HepG2 (cell line): Measurements from ENCODE around the gene MEGF11. TPM values are rescaled to one million over a fixed set of nuclear protein-coding genes. Genes with fewer than 3 reads are reported as not detected.

Experiments used
- ATAC-seq: fragments of 200-7000 bp; cut with Tn5 transposase; 3 replicates; pipeline ENCODE4 v1.9.1; 2020; ENCODE audit warnings: mild to moderate bottlenecking, moderate library complexity
- BruUV-seq: library from RNA; stranded (reverse); fragments of 400-500 nt; replicated peaks from 2 replicates; lab custom pipeline; 2021; lab: Mats Ljungman, UMichigan
- CTCF ChIA-PET: fragments of 300-600 bp; formaldehyde crosslinking; extraction: SDS; loops from one replicate; lab custom pipeline; 2021; ENCODE audit warnings: low total read pairs, inconsistent platforms, low intra/inter-chr PET ratio; lab: Yijun Ruan, JAX
- POLR2A ChIA-PET: fragments of 350-600 bp; sonication (Branson Sonifier 250); formaldehyde crosslinking; loops from one replicate; lab custom pipeline; 2020; ENCODE audit warnings: antibody characterized with exemption, inconsistent platforms; lab: Yijun Ruan, JAX
- DNase-seq: peaks from one replicate; pipeline ENCODE4 v3.0.0-alpha.2; 2015; ENCODE audit warnings: low spot score
- FAIRE-seq: peaks from 3 replicates; lab custom pipeline; 2011; peaks lifted over from hg19 to GRCh38; lab: Jason Lieb, UNC
- H2AFZ ChIP-seq: one replicate; pipeline ENCODE4 v1.6.1; 2011; ENCODE audit warnings: low read length, inconsistent platforms
- H3K27ac ChIP-seq: fragments of 300-600 bp; 3 replicates; pipeline ENCODE4 v1.8.0; 2011; ENCODE audit warnings: mixed run types, mild to moderate bottlenecking, mixed read lengths, low read length, inconsistent platforms; ENCODE audit not compliant: insufficient read depth; ENCODE audit errors: extremely low read length
- H3K27me3 ChIP-seq, 2 experiments: fragments of 200-600 bp in 1 of 2; 2 replicates in 1 of 2; 3 replicates in 1 of 2; pipeline versions ENCODE4 v1.6.0 to v1.8.0; 2011; ENCODE audit warnings: low read length in 2 of 2, mild to moderate bottlenecking in 2 of 2, moderate library complexity in 2 of 2, inconsistent platforms in 1 of 2; ENCODE audit not compliant: insufficient read depth in 2 of 2, control insufficient read depth in 1 of 2
- H3K36me3 ChIP-seq, 2 experiments: fragments of 200-600 bp in 1 of 2; replicated peaks in 1 of 2; 2 replicates in 1 of 2; 3 replicates in 1 of 2; pipeline versions ENCODE4 v1.5.1 to v1.8.0; 2011; ENCODE audit warnings: low read length in 2 of 2, inconsistent platforms in 1 of 2; ENCODE audit not compliant: insufficient read depth in 2 of 2, control insufficient read depth in 1 of 2
- H3K4me1 ChIP-seq: 2 replicates; pipeline ENCODE4 v1.5.1; 2012; ENCODE audit warnings: low read length, inconsistent platforms; ENCODE audit not compliant: insufficient read depth
- H3K4me2 ChIP-seq: 2 replicates; pipeline ENCODE4 v1.6.0; 2011; ENCODE audit warnings: low read depth, low read length, inconsistent platforms
- H3K4me3 ChIP-seq, 3 experiments: fragments of 200-600 bp in 1 of 3; sonication (generic), shearing (Covaris generic) in 1 of 3; replicated peaks in 1 of 3; 2 replicates each; pipeline ENCODE4 v1.5.1; 2011 to 2016; ENCODE audit warnings: low read length in 3 of 3, inconsistent platforms in 2 of 3, low read depth in 2 of 3, mild to moderate bottlenecking in 2 of 3, control low read depth in 1 of 3, mixed read lengths in 1 of 3; ENCODE audit not compliant: insufficient read depth in 1 of 3
- H3K79me2 ChIP-seq: one replicate; pipeline ENCODE4 v1.6.1; 2011; ENCODE audit warnings: low read length, inconsistent platforms; ENCODE audit not compliant: insufficient read depth
- H3K9ac ChIP-seq: 2 replicates; pipeline ENCODE4 v1.6.0; 2011; ENCODE audit warnings: mild to moderate bottlenecking, low read depth, low read length, inconsistent platforms; ENCODE audit not compliant: insufficient read depth
- H3K9me3 ChIP-seq: 2 replicates; pipeline ENCODE4 v1.5.1; 2012; ENCODE audit warnings: mild to moderate bottlenecking, low read length
- H4K20me1 ChIP-seq: 2 replicates; pipeline ENCODE4 v1.6.0; 2011; ENCODE audit warnings: inconsistent platforms, mild to moderate bottlenecking, low read length, moderate library complexity; ENCODE audit not compliant: insufficient read depth
- CHD2 ChIP-seq: IDR thresholded peaks from 2 replicates; pipeline ENCODE4 v1.6.1; 2011; ENCODE audit warnings: low read depth, low read length, improper control_type of control experiment
- CREB1 ChIP-seq, 2 experiments: fragments of 450-650 bp in 1 of 2; IDR thresholded peaks; 2 replicates each; pipeline ENCODE4 v1.6.1; 2016 to 2017; ENCODE audit warnings: control low read depth in 1 of 2, mild to moderate bottlenecking in 1 of 2, missing compliant biosample characterization in 1 of 2, missing genetic modification characterization in 1 of 2
- FOXO1 ChIP-seq: sonication (generic); formaldehyde crosslinking; IDR thresholded peaks from 2 replicates; pipeline ENCODE4 v1.4.0; 2020; ENCODE audit warnings: missing genetic modification reagents
- HNRNPUL1 ChIP-seq: fragments of 200-400 bp; formaldehyde crosslinking; IDR thresholded peaks from 2 replicates; pipeline ENCODE4 v1.6.1; 2017; ENCODE audit warnings: low read depth, mild to moderate bottlenecking, low read length, moderate library complexity
- KMT2B ChIP-seq: IDR thresholded peaks from 2 replicates; pipeline ENCODE4 v1.6.1; 2016; ENCODE audit warnings: missing genetic modification reagents, missing compliant biosample characterization
- SMC3 ChIP-seq: IDR thresholded peaks from 2 replicates; pipeline ENCODE4 v1.6.1; 2011; ENCODE audit warnings: low read length, improper control_type of control experiment
- U2AF1 ChIP-seq: fragments of 200-400 bp; formaldehyde crosslinking; optimal IDR thresholded peaks from 2 replicates; pipeline ENCODE3; 2017; ENCODE audit warnings: mild to moderate bottlenecking, low read depth, low read length
- ZBTB3 ChIP-seq: sonication (generic); formaldehyde crosslinking; IDR thresholded peaks from 2 replicates; pipeline ENCODE4 v1.4.0; 2020; ENCODE audit warnings: low read depth, mild to moderate bottlenecking, moderate library complexity, missing genetic modification reagents, borderline replicate concordance
- WGBS: methylation state at CpG from one replicate; pipeline ENCODE4 v1.1.6; 2017; ENCODE audit warnings: low lambda C conversion rate; 5-methylcytosine and 5-hydroxymethylcytosine counted together
- in situ Hi-C: cut with HindIII; loops from 2 replicates; pipeline ENCODE4 v1.10.0; 2017; ENCODE audit warnings: low pct_unique_long_range_greater_than_20kb; ENCODE audit not compliant: extremely low pct_ligation_motif_present
- intact Hi-C: fragments of 100-400 bp; cut with micrococcal nuclease; formaldehyde crosslinking; loops from one replicate; pipeline ENCODE4 v1.10.0; 2022; ENCODE audit not compliant: unreplicated experiment
- polyA plus RNA-seq, 8 experiments: library from polyadenylated mRNA; depleted of rRNA in 3 of 8; stranded (reverse) in 7 of 8; unstranded in 1 of 8; fragments of >200 nt; fragmentation: Illumina TruSeq in 4 of 8; extraction: Trizol in 4 of 8; gene quantifications; 2 replicates each; pipeline versions ENCODE4 v1.2.1 to v1.2.3, GENCODE V29; 2011 to 2016; ENCODE audit warnings: low read depth in 4 of 8, missing spikeins in 1 of 8, mixed read lengths in 1 of 8; ENCODE audit not compliant: insufficient read depth in 1 of 8
- total RNA-seq, 5 experiments: library from RNA; depleted of rRNA; stranded (reverse); fragments of >200 nt; fragmentation: Illumina TruSeq; extraction: Trizol; gene quantifications; 2 replicates each; pipeline ENCODE4 v1.2.3, GENCODE V29; 2016; ENCODE audit warnings: low read depth in 1 of 5

The MEGF11 gene
- total and polyA plus RNA-seq, 2 of the 13 experiments (the other 11 are each of a cell fraction or from before 2014, with no cell fraction given), result not detected

GRCh38 chr15:66117841-66118240 lies 135.7 kb downstream of the MEGF11 start (continued):
- no peak for TF ChIP-seq CHD2
- TF ChIP-seq SMC3, result no peak
- no peak for TF ChIP-seq ZBTB3 (CRISPR knock-in tag)
- no peak for TF ChIP-seq U2AF1
- TF ChIP-seq KMT2B (CRISPR knock-in tag), result no peak
- TF ChIP-seq HNRNPUL1, result no peak

- Histone ChIP-seq H3K4me2 (no peak overlapping the region), H3K4me3 (no peak overlapping the region), H4K20me1 (no peaks in the 10 kb centered on the region), H2AFZ (no peak overlapping the region), H3K79me2 (no peaks in the 10 kb centered on the region)
- no TSS peak for BruUV-seq
- ATAC-seq (no peak), DNase-seq (no peak), FAIRE-seq (no peak)
- ChIA-PET POLR2A (no interaction called here), CTCF (no interaction called here)
- intact Hi-C loops, result no loop called here
- TF ChIP-seq CREB1 (IDR thresholded peaks at IDR 0.05) (peak; percentile 64), CREB1 (CRISPR knock-in tag; IDR thresholded peaks at IDR 0.05) (no peak), FOXO1 (CRISPR knock-in tag) (no peak)
- TF ChIP-seq, all 625 proteins: peak for 1
- 15% methylated on average over 12 of the region's 18 CpGs for WGBS
- Histone ChIP-seq H3K9ac (no peak overlapping the region), H3K27ac (no peak overlapping the region), H3K9me3 (no peaks in the 10 kb centered on the region), H3K36me3 (no peaks in the 10 kb centered on the region), H3K4me1 (no peaks in the 10 kb centered on the region), H3K27me3 (peaks cover 4 to 37% of the 10 kb centered on the region in 2 experiments)
- in situ Hi-C loops, result no loop called here
Measured at GRCh38 chr15:66115568-66116206, 137.9 kb downstream of the MEGF11 start.
